Measurements from ENCODE around the gene TMEM8B.
"Not testable (repeated sequence)": the region's sequence is repeated elsewhere in the genome, so short reads cannot be mapped to it uniquely, and the experiment has no call there.

TMEM8B gene

DNA sequence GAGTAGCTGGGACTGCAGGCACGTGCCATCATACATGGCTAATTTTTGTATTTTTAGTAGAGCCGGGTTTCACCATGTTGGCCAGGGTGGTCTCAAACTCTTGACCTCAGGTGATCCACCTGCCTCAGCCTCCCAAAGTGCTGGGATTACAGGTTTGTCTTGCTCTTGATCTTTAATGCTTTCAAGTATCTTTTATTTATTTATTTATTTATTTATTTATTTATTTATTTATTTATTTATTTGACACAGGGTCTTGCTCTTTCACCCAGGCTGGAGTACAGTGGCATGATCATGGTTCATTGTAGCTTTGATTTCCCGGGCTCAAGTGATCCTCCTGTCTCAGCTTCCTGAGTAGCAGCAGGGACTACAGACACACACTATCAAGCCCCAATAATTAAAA is 55.9 kb downstream of the TMEM8B start:
- H3K36me3 ChIP-seq (ENCODE audit: control insufficient read depth in 1 of 2, insufficient read depth in 2 of 2, low read length in 2 of 2); H3K4me3 ChIP-seq (ENCODE audit: low read depth in 1 of 2, low read length in 2 of 2); H3K27ac ChIP-seq (ENCODE audit: low read depth, low read length): not testable (repeated sequence)

DNA sequence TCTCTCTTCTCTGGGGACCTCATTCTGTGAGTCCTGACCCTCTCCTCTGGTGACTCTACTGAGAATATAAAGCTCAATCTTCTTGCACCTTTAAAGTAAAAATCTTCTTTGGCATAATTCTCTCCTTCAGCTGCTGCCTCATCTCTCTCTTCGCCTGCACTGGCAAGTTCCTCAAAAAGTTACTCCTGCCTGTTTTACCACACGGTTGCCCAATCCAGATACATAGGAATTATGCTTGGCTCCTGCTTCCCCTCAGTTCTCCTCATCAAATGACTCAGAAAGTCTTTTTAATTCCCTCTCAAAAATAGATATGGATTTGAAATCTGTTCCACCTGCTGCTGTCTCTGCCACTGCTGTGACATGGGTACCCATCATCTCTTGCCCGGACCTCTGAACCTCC is 62.6 kb downstream of the TMEM8B start:
- H3K9ac ChIP-seq (ENCODE audit: low read depth in 1 of 2, low read length in 2 of 2): no peak overlapping the region
- no peaks in the 10 kb centered on the region for H3K36me3 ChIP-seq (ENCODE audit: control insufficient read depth in 1 of 2, insufficient read depth in 2 of 2, low read length in 2 of 2)
- H3K9me3 ChIP-seq (ENCODE audit: control insufficient read depth in 1 of 2, low read length in 2 of 2): no peaks in the 10 kb centered on the region
- no peak overlapping the region for H3K27ac ChIP-seq (ENCODE audit: low read depth, low read length)
- no peak overlapping the region for H3K4me3 ChIP-seq (ENCODE audit: low read depth in 1 of 2, low read length in 2 of 2)
- no peaks in the 10 kb centered on the region for H3K4me1 ChIP-seq (ENCODE audit: control insufficient read depth in 1 of 2, insufficient read depth in 2 of 2, low read length in 2 of 2)
- no peaks in the 10 kb centered on the region for H3K27me3 ChIP-seq (ENCODE audit: control insufficient read depth in 1 of 2, insufficient read depth in 2 of 2, low read length in 2 of 2)

More for the DNA sequence above, 55.9 kb downstream of the TMEM8B start:
- H3K4me1 ChIP-seq (ENCODE audit: control insufficient read depth in 1 of 2, insufficient read depth in 2 of 2, low read length in 2 of 2); H3K9ac ChIP-seq (ENCODE audit: low read depth in 1 of 2, low read length in 2 of 2); H3K9me3 ChIP-seq (ENCODE audit: control insufficient read depth in 1 of 2, low read length in 2 of 2); H3K27me3 ChIP-seq (ENCODE audit: control insufficient read depth in 1 of 2, insufficient read depth in 2 of 2, low read length in 2 of 2): not testable (repeated sequence)

DNA sequence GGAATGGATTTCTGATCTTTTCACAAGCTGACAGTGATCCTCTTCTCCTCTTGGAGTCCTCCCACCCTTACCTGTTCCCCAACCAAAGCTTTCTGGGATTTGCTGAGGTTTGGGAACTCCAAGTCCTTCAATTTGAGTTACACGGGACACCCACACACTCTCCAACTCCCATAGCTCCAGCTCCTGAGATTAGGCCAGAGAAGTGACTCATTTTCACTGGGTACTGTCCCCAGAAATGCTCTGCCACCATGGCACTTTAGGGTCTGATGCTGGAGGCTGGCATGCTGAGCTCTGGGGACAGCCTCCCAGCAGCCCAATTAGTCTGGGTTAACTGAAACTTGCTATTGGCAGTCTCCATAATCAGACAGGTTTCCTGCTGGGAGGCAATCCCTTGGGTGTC is 63.0 kb downstream of the TMEM8B start:
- Histone ChIP-seq H3K27ac (ENCODE audit: low read depth, low read length) (no peak overlapping the region), H3K4me3 (ENCODE audit: low read depth in 1 of 2, low read length in 2 of 2) (no peak overlapping the region), H3K4me1 (ENCODE audit: control insufficient read depth in 1 of 2, insufficient read depth in 2 of 2, low read length in 2 of 2) (no peaks in the 10 kb centered on the region), H3K9me3 (ENCODE audit: control insufficient read depth in 1 of 2, low read length in 2 of 2) (no peaks in the 10 kb centered on the region), H3K9ac (ENCODE audit: low read depth in 1 of 2, low read length in 2 of 2) (no peak overlapping the region), H3K36me3 (ENCODE audit: control insufficient read depth in 1 of 2, insufficient read depth in 2 of 2, low read length in 2 of 2) (no peaks in the 10 kb centered on the region), H3K27me3 (ENCODE audit: control insufficient read depth in 1 of 2, insufficient read depth in 2 of 2, low read length in 2 of 2) (no peaks in the 10 kb centered on the region)

DNA sequence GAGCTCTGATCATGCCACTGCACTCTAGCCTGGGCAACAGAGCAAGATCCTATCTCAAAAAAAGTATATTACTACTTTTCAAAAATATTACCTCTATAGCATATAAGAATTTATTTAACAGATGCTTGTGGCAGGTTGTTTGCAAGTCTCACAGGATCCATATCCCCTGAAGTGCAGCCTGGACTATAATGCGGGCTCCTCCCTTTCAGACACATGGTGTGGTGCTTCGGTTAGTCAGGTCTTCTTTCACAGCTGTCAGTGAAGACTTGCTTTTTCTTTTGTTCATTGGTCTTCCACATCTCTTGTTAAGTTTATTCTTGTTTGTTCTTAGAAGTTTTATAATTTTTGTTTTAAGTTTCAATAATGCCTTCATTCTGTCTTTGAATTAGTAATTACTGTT is 67.5 kb downstream of the TMEM8B start:
- Histone ChIP-seq H3K36me3 (ENCODE audit: control insufficient read depth in 1 of 2, insufficient read depth in 2 of 2, low read length in 2 of 2) (no peaks in the 10 kb centered on the region), H3K27ac (ENCODE audit: low read depth, low read length) (no peak overlapping the region), H3K27me3 (ENCODE audit: control insufficient read depth in 1 of 2, insufficient read depth in 2 of 2, low read length in 2 of 2) (no peaks in the 10 kb centered on the region), H3K4me1 (ENCODE audit: control insufficient read depth in 1 of 2, insufficient read depth in 2 of 2, low read length in 2 of 2) (no peaks in the 10 kb centered on the region), H3K9ac (ENCODE audit: low read depth in 1 of 2, low read length in 2 of 2) (no peak overlapping the region), H3K4me3 (ENCODE audit: low read depth in 1 of 2, low read length in 2 of 2) (no peak overlapping the region), H3K9me3 (ENCODE audit: control insufficient read depth in 1 of 2, low read length in 2 of 2) (no peaks in the 10 kb centered on the region)

DNA sequence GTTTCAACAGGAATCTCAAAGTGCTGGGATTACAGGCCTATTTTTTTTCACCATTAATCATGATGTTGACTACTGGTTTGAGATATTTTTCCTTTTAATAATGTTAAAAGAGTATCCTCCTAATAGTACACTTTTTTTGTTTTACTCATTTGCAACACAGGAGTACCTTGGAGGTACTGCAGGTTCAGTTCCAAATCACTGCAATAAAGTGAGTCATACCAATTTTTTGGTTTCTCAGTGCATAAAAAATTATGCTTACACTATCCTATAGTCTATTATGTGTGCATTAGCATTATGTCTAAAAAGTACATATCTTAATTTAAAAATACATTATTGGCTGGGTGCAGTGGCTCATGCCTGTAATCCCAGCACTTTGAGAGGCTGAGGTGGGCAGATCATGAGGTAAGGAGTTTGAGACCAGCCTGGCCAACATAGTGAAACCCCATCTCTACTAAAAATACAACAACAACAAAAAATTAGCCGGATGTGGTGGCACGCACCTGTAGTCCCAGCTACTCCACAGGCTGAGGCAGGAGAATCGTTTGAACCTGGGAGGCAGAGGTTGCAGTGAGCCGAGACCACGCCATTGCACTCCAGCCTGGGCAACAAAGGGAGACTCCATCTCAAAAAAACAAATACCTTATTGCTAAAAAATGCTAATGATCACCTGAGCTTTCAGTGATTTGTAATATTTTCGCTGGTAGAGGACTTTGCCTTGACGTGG is 68.5 kb downstream of the TMEM8B start:
- not testable (repeated sequence) for H3K9me3 ChIP-seq (ENCODE audit: control insufficient read depth in 1 of 2, low read length in 2 of 2); H3K27ac ChIP-seq (ENCODE audit: low read depth, low read length); H3K36me3 ChIP-seq (ENCODE audit: control insufficient read depth in 1 of 2, insufficient read depth in 2 of 2, low read length in 2 of 2); H3K4me3 ChIP-seq (ENCODE audit: low read depth in 1 of 2, low read length in 2 of 2); H3K27me3 ChIP-seq (ENCODE audit: control insufficient read depth in 1 of 2, insufficient read depth in 2 of 2, low read length in 2 of 2); H3K9ac ChIP-seq (ENCODE audit: low read depth in 1 of 2, low read length in 2 of 2); H3K4me1 ChIP-seq (ENCODE audit: control insufficient read depth in 1 of 2, insufficient read depth in 2 of 2, low read length in 2 of 2)

DNA sequence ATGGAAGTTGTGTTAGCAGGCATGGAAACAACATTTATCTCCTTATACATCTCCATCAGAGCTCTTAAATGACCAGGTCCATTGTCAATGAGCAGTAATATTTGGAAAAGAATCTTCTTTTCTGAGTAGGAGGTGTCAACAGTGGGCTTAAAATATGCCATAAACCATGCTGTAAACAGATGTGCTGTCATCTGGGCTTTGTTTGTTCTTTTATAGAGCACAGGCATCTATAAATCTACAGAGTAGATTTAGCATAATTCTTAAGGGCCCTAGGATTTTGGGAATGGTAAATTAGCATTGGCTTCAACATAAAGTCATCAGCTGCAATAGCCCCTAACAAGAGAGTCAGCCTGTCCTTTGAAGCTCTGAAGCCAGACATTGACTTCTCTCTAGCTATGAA is 69.3 kb downstream of the TMEM8B start:
- H3K27me3 ChIP-seq (ENCODE audit: control insufficient read depth in 1 of 2, insufficient read depth in 2 of 2, low read length in 2 of 2): no peaks in the 10 kb centered on the region
- H3K27ac ChIP-seq (ENCODE audit: low read depth, low read length): no peak overlapping the region
- H3K36me3 ChIP-seq (ENCODE audit: control insufficient read depth in 1 of 2, insufficient read depth in 2 of 2, low read length in 2 of 2): no peaks in the 10 kb centered on the region
- no peaks in the 10 kb centered on the region for H3K4me1 ChIP-seq (ENCODE audit: control insufficient read depth in 1 of 2, insufficient read depth in 2 of 2, low read length in 2 of 2)
- no peaks in the 10 kb centered on the region for H3K9me3 ChIP-seq (ENCODE audit: control insufficient read depth in 1 of 2, low read length in 2 of 2)
- H3K9ac ChIP-seq (ENCODE audit: low read depth in 1 of 2, low read length in 2 of 2): no peak overlapping the region
- no peak overlapping the region for H3K4me3 ChIP-seq (ENCODE audit: low read depth in 1 of 2, low read length in 2 of 2)

DNA sequence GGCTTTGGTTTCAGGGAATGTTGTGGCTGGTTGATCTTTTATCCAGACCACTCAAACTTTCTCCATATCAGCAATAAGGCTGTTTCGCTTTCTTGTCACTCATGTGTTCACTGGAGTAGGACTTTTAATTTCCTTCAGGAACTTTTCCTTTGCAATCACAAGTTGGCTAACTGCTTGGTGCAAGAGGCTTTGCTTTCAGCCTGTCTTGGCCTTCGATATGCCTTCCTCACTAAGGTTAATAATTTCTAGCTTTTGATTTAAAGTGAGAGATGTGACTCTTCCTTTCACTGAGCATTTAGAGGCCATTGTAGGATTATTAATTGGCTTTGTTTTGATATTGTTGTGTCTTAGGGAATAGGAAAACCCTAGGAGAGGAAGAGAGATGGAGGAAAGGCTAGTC is 70.0 kb downstream of the TMEM8B start:
- no peak overlapping the region for H3K27ac ChIP-seq (ENCODE audit: low read depth, low read length)
- H3K4me1 ChIP-seq (ENCODE audit: control insufficient read depth in 1 of 2, insufficient read depth in 2 of 2, low read length in 2 of 2): no peaks in the 10 kb centered on the region
- H3K36me3 ChIP-seq (ENCODE audit: control insufficient read depth in 1 of 2, insufficient read depth in 2 of 2, low read length in 2 of 2): no peaks in the 10 kb centered on the region
- H3K9ac ChIP-seq (ENCODE audit: low read depth in 1 of 2, low read length in 2 of 2): no peak overlapping the region
- H3K9me3 ChIP-seq (ENCODE audit: control insufficient read depth in 1 of 2, low read length in 2 of 2): no peaks in the 10 kb centered on the region
- no peaks in the 10 kb centered on the region for H3K27me3 ChIP-seq (ENCODE audit: control insufficient read depth in 1 of 2, insufficient read depth in 2 of 2, low read length in 2 of 2)
- no peak overlapping the region for H3K4me3 ChIP-seq (ENCODE audit: low read depth in 1 of 2, low read length in 2 of 2)

DNA sequence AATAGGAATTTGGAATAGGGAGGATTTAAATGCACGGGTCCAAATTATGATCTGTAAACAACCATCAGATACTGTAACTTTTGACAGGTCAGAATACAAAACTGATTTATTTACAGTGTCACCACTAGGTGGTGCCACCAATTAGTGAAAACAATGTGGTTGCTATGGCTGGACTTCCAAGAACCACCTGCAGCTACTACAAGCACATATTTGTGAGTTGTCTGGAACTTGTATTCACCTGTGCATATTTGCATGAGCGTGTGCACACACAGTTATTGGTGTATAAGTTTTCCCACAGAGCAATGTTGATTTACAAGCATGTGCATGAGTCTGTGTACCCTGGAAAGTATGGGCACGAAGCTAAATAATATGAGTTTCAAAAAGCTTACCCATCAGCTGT is 74.0 kb downstream of the TMEM8B start:
- Histone ChIP-seq H3K36me3 (ENCODE audit: control insufficient read depth in 1 of 2, insufficient read depth in 2 of 2, low read length in 2 of 2) (no peaks in the 10 kb centered on the region), H3K27me3 (ENCODE audit: control insufficient read depth in 1 of 2, insufficient read depth in 2 of 2, low read length in 2 of 2) (no peaks in the 10 kb centered on the region), H3K9ac (ENCODE audit: low read depth in 1 of 2, low read length in 2 of 2) (no peak overlapping the region), H3K27ac (ENCODE audit: low read depth, low read length) (no peak overlapping the region), H3K9me3 (ENCODE audit: control insufficient read depth in 1 of 2, low read length in 2 of 2) (no peaks in the 10 kb centered on the region), H3K4me1 (ENCODE audit: control insufficient read depth in 1 of 2, insufficient read depth in 2 of 2, low read length in 2 of 2) (peaks cover 33 to 36% of the 10 kb centered on the region in 2 donors), H3K4me3 (ENCODE audit: low read depth in 1 of 2, low read length in 2 of 2) (no peak overlapping the region)

DNA sequence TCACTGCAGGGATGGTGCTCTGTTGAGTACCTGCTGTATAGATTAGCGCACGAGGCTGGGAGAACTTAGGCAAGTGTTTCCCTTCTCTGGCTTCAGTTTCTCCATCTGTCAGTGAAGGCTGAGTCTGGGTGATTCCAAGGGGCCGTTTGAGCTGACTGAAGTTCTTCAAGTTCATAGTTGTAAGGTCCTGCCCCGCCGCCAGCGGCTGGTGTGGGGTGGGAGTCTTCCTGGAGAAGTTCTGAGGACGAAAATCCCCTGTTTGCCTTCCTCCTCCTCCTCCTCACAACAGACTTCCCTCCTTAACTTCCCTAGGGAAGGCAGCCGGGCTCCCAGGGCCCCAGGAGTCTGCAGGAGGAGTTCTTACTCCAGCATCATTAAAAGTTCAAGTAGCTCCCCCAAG is 75.3 kb downstream of the TMEM8B start:
- no peak overlapping the region for H3K27ac ChIP-seq (ENCODE audit: low read depth, low read length)

DNA sequence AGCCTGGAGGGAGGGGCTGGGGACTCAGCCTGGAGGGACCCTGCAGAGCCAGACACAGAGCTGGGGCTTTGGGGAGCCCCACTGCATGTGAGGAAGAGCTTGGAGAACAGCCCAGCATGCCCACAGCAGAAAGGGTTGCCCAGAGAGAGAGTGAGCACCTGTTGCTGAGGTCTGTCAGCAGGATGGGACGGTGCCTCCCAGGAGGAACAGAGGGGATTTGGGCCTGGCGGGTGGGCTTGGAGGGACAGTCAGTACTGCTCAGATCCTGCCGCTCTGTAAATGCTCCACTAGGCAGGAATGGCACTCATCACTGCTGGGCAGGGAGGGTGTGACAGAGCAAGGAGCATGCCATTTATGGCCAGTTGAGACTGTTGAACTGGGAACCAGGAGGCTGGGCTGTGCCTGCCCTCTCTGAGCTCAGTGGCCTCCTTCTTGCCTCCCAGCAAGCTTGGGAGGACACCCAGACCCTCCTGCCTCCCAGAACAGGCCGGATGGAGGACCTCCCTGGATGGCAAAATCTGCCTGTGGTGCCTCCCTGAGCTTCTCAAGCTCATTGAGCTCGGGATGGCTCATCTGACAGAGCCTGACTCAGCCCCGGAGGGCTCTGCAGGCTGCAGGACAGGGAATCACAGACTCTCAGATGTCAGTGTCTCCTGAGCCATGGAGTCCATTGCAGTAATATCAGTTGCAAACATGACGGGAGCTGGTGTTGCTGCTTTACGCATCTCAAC is 76.2 kb downstream of the TMEM8B start:
- H3K4me1 ChIP-seq (ENCODE audit: control insufficient read depth in 1 of 2, insufficient read depth in 2 of 2, low read length in 2 of 2): peaks cover 55 to 56% of the 10 kb centered on the region in 2 donors
- H3K27me3 ChIP-seq (ENCODE audit: control insufficient read depth in 1 of 2, insufficient read depth in 2 of 2, low read length in 2 of 2): no peaks in the 10 kb centered on the region

More for the DNA sequence above, 75.3 kb downstream of the TMEM8B start:
- Histone ChIP-seq H3K36me3 (ENCODE audit: control insufficient read depth in 1 of 2, insufficient read depth in 2 of 2, low read length in 2 of 2) (no peaks in the 10 kb centered on the region), H3K9ac (ENCODE audit: low read depth in 1 of 2, low read length in 2 of 2) (no peak overlapping the region), H3K9me3 (ENCODE audit: control insufficient read depth in 1 of 2, low read length in 2 of 2) (no peaks in the 10 kb centered on the region), H3K4me1 (ENCODE audit: control insufficient read depth in 1 of 2, insufficient read depth in 2 of 2, low read length in 2 of 2) (peaks cover 46 to 49% of the 10 kb centered on the region in 2 donors), H3K4me3 (ENCODE audit: low read depth in 1 of 2, low read length in 2 of 2) (no peak overlapping the region), H3K27me3 (ENCODE audit: control insufficient read depth in 1 of 2, insufficient read depth in 2 of 2, low read length in 2 of 2) (no peaks in the 10 kb centered on the region)

More for the DNA sequence above, 76.2 kb downstream of the TMEM8B start:
- peak overlapping the region; percentile 81 for H3K27ac ChIP-seq (ENCODE audit: low read depth, low read length)
- H3K4me3 ChIP-seq (ENCODE audit: low read depth in 1 of 2, low read length in 2 of 2): peak overlapping the region; percentile 18 to 43
- H3K9ac ChIP-seq (ENCODE audit: low read depth in 1 of 2, low read length in 2 of 2): peak overlapping the region; percentile 10 to 27
- no peaks in the 10 kb centered on the region for H3K9me3 ChIP-seq (ENCODE audit: control insufficient read depth in 1 of 2, low read length in 2 of 2)
- H3K36me3 ChIP-seq (ENCODE audit: control insufficient read depth in 1 of 2, insufficient read depth in 2 of 2, low read length in 2 of 2): no peaks in the 10 kb centered on the region

Data from duodenal mucosa (tissue), 2 donors.